ENCODE data around the gene CHRND.

DNA sequence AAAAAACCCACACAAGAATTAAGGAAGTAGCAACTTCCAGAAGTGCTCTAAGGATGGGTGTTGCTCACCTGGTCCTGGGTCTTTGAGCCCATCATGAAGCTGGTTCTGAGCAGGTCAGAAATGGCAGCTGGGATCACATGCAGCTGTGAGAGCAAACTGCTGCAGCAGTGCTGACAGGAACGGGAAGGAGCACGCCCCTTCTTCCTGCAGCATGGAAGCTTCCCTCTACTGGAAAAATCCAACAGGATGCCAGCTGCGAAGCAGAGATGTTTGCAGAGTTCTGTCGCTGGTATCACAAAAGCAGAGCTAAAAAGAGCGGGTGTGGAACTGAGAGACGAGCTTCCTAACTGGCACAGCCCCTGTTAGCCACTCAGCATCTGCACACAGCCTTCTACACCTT is 58.3 kb downstream of the CHRND start:
- TF ChIP-seq EZH2 (IDR thresholded peaks at IDR 0.05; ENCODE audit: borderline replicate concordance): no peak
- TF ChIP-seq, protein P1, sequence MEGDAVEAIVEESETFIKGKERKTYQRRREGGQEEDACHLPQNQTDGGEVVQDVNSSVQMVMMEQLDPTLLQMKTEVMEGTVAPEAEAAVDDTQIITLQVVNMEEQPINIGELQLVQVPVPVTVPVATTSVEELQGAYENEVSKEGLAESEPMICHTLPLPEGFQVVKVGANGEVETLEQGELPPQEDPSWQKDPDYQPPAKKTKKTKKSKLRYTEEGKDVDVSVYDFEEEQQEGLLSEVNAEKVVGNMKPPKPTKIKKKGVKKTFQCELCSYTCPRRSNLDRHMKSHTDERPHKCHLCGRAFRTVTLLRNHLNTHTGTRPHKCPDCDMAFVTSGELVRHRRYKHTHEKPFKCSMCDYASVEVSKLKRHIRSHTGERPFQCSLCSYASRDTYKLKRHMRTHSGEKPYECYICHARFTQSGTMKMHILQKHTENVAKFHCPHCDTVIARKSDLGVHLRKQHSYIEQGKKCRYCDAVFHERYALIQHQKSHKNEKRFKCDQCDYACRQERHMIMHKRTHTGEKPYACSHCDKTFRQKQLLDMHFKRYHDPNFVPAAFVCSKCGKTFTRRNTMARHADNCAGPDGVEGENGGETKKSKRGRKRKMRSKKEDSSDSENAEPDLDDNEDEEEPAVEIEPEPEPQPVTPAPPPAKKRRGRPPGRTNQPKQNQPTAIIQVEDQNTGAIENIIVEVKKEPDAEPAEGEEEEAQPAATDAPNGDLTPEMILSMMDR (IDR thresholded peaks at IDR 0.05; ENCODE audit: poor library complexity): no peak
